HCT116 (cell line): ENCODE results near the gene SPAG8. TPM values are rescaled to one million over a fixed set of nuclear protein-coding genes. Genes with fewer than 3 reads are reported as not detected.

ENCODE experiments used
- ATAC-seq: fragments of 200-7000 bp; cut with Tn5 transposase; 2 replicates; pipeline ENCODE4 v1.9.1; 2020; ENCODE audit warnings: mild to moderate bottlenecking, moderate library complexity
- BruUV-seq: library from RNA; stranded (reverse); fragments of 400-500 nt; replicated peaks from 2 replicates; lab custom pipeline; 2021; lab: Mats Ljungman, UMichigan
- CTCF ChIA-PET: fragments of 300-600 bp; sonication (Branson Sonifier 250); formaldehyde crosslinking; loops from one replicate; lab custom pipeline; 2021; ENCODE audit warnings: antibody characterized with exemption; lab: Charles Lee
- POLR2A ChIA-PET: fragments of 300-600, 350-600 bp; sonication (Branson Sonifier 250); formaldehyde crosslinking; loops from one replicate; lab custom pipeline; 2021; ENCODE audit warnings: antibody characterized with exemption; lab: Charles Lee
- RAD21 ChIA-PET, 2 experiments: fragments of 300-600 bp; sonication (Branson Sonifier 250); formaldehyde crosslinking; loops; one replicate each; lab custom pipeline; 2023; ENCODE audit warnings: low total read pairs in 2 of 2; ENCODE audit not compliant: uncharacterized antibody in 2 of 2, unreplicated experiment in 2 of 2, low non-redundant PET in 1 of 2; lab: Charles Lee
- DNase-seq: peaks from one replicate; pipeline ENCODE4 v3.0.0-alpha.2; 2010; ENCODE audit warnings: low read depth, low spot score
- H2AFZ ChIP-seq: fragments of 200-600 bp; shearing (Covaris generic), sonication (generic); 2 replicates; pipeline ENCODE4 v1.6.1; 2017; ENCODE audit warnings: low read depth, mixed run types, mixed read lengths, antibody characterized with exemption, low read length; ENCODE audit not compliant: poor library complexity, severe bottlenecking
- H3K27ac ChIP-seq: 2 replicates; pipeline ENCODE4 v1.5.1; 2012; ENCODE audit warnings: low read depth, low read length
- H3K27me3 ChIP-seq: fragments of 200-600 bp; sonication (generic); 2 replicates; pipeline ENCODE4 v1.6.1; 2016; ENCODE audit warnings: mixed run types, low read length, mixed read lengths; ENCODE audit not compliant: insufficient read depth
- H3K36me3 ChIP-seq, 2 experiments: fragments of 200-500 bp in 1 of 2; fragments of 200-600 bp in 1 of 2; sonication (Bioruptor generic) in 1 of 2; sonication (generic) in 1 of 2; 2 replicates each; pipeline versions ENCODE4 v1.5.1 to v1.6.1; 2014 to 2016; ENCODE audit warnings: low read length in 2 of 2, inconsistent platforms in 1 of 2, mixed read lengths in 1 of 2, mixed run types in 1 of 2; ENCODE audit not compliant: insufficient read depth in 2 of 2, control insufficient read depth in 1 of 2
- H3K4me1 ChIP-seq, 2 experiments: fragments of 200-600 bp in 1 of 2; sonication (generic) in 1 of 2; 2 replicates each; pipeline versions ENCODE4 v1.5.1 to v1.6.1; 2012 to 2017; ENCODE audit warnings: low read length in 2 of 2, inconsistent platforms in 1 of 2, mild to moderate bottlenecking in 1 of 2, mixed read lengths in 1 of 2, mixed run types in 1 of 2, moderate library complexity in 1 of 2; ENCODE audit not compliant: insufficient read depth in 2 of 2, control insufficient read depth in 1 of 2
- H3K4me2 ChIP-seq: fragments of 200-600 bp; sonication (generic); 2 replicates; pipeline ENCODE4 v1.6.1; 2017; ENCODE audit warnings: mixed run types, low read length, mixed read lengths
- H3K4me3 ChIP-seq, 2 experiments: fragments of 200-600 bp in 1 of 2; sonication (generic) in 1 of 2; replicated peaks in 1 of 2; 2 replicates each; pipeline ENCODE4 v1.5.1; 2011 to 2016; ENCODE audit warnings: low read length in 2 of 2, control low read depth in 1 of 2, low read depth in 1 of 2, mild to moderate bottlenecking in 1 of 2, mixed read lengths in 1 of 2, mixed run types in 1 of 2
- H3K79me2 ChIP-seq: fragments of 200-600 bp; sonication (generic); 2 replicates; pipeline ENCODE4 v1.6.1; 2017; ENCODE audit warnings: mild to moderate bottlenecking, mixed run types, low read length, moderate library complexity, mixed read lengths; ENCODE audit not compliant: insufficient read depth
- H3K9ac ChIP-seq: fragments of 200-600 bp; sonication (generic); 2 replicates; pipeline ENCODE4 v1.6.1; 2016; ENCODE audit warnings: low read length, mixed read lengths
- H3K9me2 ChIP-seq: fragments of 200-600 bp; sonication (generic), shearing (Covaris generic); 2 replicates; pipeline ENCODE4 v1.6.1; 2017; ENCODE audit warnings: mixed run types, mild to moderate bottlenecking, moderate library complexity; ENCODE audit not compliant: insufficient read depth
- H3K9me3 ChIP-seq, 2 experiments: fragments of 200-500 bp in 1 of 2; fragments of 200-600 bp in 1 of 2; sonication (Bioruptor generic) in 1 of 2; sonication (generic) in 1 of 2; 2 replicates each; pipeline ENCODE4 v1.6.1; 2014 to 2017; ENCODE audit warnings: low read length in 2 of 2, mixed read lengths in 2 of 2, inconsistent platforms in 1 of 2, low read depth in 1 of 2, mild to moderate bottlenecking in 1 of 2, mixed run types in 1 of 2, moderate library complexity in 1 of 2; ENCODE audit not compliant: control insufficient read depth in 1 of 2, insufficient read depth in 1 of 2
- H4K20me1 ChIP-seq: fragments of 200-600 bp; sonication (generic), shearing (Covaris generic); 2 replicates; pipeline ENCODE4 v1.6.1; 2017; ENCODE audit warnings: mixed run types, mild to moderate bottlenecking, moderate library complexity; ENCODE audit not compliant: insufficient read depth
- EZH2 ChIP-seq: fragments of 200-600 bp; sonication (generic); IDR thresholded peaks from 2 replicates; pipeline ENCODE4 v1.6.1; 2017; ENCODE audit warnings: antibody characterized with exemption, mixed run types
- POLR2AphosphoS5 ChIP-seq: IDR thresholded peaks from 2 replicates; pipeline ENCODE4 v1.6.1; 2011; ENCODE audit warnings: mild to moderate bottlenecking, low read depth, low read length, moderate library complexity
- ZNF274 ChIP-seq: fragments of 200-500 bp; sonication (Bioruptor generic); IDR thresholded peaks from 2 replicates; pipeline ENCODE4 v1.6.1; 2014; ENCODE audit warnings: mild to moderate bottlenecking, low read depth, low read length, inconsistent platforms
- intact Hi-C: fragments of 100-400 bp; cut with micrococcal nuclease; formaldehyde crosslinking; loops from 2 replicates; pipeline ENCODE4 v1.10.0; 2022
- total RNA-seq: library from RNA; stranded (reverse); gene quantifications from one replicate; pipeline ENCODE4 v1.2.1, GENCODE V29; 2021; ENCODE audit not compliant: unreplicated experiment
- TF ChIP-seq, protein P1 (sequence below): IDR thresholded peaks from 2 replicates; pipeline ENCODE4 v1.6.1; 2012; ENCODE audit warnings: low read depth
- TF ChIP-seq, protein P2 (sequence below): IDR thresholded peaks from 2 replicates; pipeline ENCODE4 v1.6.1; 2012

SPAG8 gene
- total RNA-seq, 1 experiment from 2014 or later, result 0.39 TPM

DNA sequence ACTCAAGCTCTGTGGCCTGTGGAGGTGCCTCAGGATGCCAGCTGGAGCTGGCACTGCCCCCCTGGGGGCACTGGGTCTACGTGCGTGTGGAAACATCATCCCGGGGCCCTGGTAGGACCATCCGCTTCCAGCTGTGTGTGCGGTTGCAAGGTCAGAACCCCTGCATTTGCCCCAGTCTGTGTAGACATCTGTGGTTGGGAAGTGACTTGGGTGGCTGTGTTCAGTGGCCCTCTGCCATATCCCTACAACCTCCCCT is 29.5 kb upstream of the SPAG8 start (continued):
- TF ChIP-seq, protein P1, sequence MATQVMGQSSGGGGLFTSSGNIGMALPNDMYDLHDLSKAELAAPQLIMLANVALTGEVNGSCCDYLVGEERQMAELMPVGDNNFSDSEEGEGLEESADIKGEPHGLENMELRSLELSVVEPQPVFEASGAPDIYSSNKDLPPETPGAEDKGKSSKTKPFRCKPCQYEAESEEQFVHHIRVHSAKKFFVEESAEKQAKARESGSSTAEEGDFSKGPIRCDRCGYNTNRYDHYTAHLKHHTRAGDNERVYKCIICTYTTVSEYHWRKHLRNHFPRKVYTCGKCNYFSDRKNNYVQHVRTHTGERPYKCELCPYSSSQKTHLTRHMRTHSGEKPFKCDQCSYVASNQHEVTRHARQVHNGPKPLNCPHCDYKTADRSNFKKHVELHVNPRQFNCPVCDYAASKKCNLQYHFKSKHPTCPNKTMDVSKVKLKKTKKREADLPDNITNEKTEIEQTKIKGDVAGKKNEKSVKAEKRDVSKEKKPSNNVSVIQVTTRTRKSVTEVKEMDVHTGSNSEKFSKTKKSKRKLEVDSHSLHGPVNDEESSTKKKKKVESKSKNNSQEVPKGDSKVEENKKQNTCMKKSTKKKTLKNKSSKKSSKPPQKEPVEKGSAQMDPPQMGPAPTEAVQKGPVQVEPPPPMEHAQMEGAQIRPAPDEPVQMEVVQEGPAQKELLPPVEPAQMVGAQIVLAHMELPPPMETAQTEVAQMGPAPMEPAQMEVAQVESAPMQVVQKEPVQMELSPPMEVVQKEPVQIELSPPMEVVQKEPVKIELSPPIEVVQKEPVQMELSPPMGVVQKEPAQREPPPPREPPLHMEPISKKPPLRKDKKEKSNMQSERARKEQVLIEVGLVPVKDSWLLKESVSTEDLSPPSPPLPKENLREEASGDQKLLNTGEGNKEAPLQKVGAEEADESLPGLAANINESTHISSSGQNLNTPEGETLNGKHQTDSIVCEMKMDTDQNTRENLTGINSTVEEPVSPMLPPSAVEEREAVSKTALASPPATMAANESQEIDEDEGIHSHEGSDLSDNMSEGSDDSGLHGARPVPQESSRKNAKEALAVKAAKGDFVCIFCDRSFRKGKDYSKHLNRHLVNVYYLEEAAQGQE, result no peak
- TF ChIP-seq POLR2AphosphoS5 (no peak), EZH2 (no peak)

DNA sequence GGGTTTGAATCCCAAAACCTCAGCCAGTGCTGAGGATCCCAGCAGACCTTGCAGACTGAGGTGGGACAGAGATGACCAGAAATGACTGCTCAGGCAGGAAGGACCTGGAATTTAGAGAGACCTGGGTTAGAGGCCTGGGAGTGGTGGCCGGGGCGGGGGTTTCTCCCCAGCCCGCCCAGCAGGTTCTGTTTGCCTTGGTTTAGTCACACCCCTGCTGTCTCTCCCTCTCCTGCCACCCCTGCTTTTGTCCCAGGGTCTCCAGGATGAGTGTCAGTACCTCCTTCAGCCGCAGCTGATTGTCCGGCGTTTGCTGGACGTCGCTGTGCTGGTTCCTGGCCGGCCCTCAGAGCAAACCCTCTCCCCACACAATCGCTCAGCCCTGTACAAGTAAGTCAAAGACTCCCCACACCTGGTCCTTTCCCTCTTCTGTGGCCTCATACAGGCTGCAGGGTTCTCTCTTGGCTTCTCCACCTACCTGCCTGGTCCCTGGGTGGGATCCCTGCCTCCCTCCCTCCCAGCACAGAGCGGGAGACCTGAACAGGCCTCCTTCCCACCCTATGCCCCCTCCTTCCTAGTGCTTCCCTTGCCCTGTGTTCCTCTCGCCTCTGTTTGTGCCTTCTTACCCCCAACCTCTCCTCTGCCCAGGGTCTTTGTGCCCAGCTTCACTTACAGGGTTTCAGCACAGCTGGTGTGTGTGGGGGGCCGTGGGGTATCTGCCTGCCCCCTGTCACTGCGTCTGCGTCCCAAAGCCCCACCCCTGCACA is 29.0 kb upstream of the SPAG8 start:
- RAD21 ChIA-PET, result no interaction called here
- intact Hi-C loops, result no loop called here
- Histone ChIP-seq H3K9me3 (no peaks in the 10 kb centered on the region), H3K4me3 (no peak overlapping the region), H3K79me2 (no peaks in the 10 kb centered on the region), H4K20me1 (no peaks in the 10 kb centered on the region), H3K36me3 (no peaks in the 10 kb centered on the region), H3K9ac (no peak overlapping the region), H3K4me1 (peaks cover 0 to 13% of the 10 kb centered on the region in 2 experiments; a peak in 2 of 4 replicates), H3K27me3 (no peaks in the 10 kb centered on the region), H3K9me2 (no peaks in the 10 kb centered on the region), H3K4me2 (no peak overlapping the region), H3K27ac (no peak overlapping the region), H2AFZ (no peak overlapping the region)
- ATAC-seq (no peak), DNase-seq (no peak)
- TF ChIP-seq ZNF274 (no peak), POLR2AphosphoS5 (no peak)
- TF ChIP-seq, protein P2, sequence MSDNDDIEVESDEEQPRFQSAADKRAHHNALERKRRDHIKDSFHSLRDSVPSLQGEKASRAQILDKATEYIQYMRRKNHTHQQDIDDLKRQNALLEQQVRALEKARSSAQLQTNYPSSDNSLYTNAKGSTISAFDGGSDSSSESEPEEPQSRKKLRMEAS, result no peak
- TF ChIP-seq, protein P1, result no peak
- no TSS peak for BruUV-seq
- POLR2A ChIA-PET, result no interaction called here
- CTCF ChIA-PET, result no interaction called here
